Esophagus squamous epithelium (tissue), 5 donors: ENCODE data around the gene PTPRZ1. TPM values are rescaled to one million over a fixed set of nuclear protein-coding genes. Genes with fewer than 3 reads are reported as not detected.

Experiments used
- DNase-seq: peaks from one replicate; lab custom pipeline; 2025; lab: John Stamatoyannopoulos, UW
- H3K27ac ChIP-seq, 4 donors: fragments of 200-600 bp; sonication (generic); one replicate each; pipeline ENCODE4 v1.5.1; 2016 to 2019; ENCODE audit warnings: mild to moderate bottlenecking in 1 of 4
- H3K27me3 ChIP-seq, 4 donors: fragments of 200-600 bp; sonication (generic); 1 replicate in 3 of 4; 2 replicates in 1 of 4; pipeline versions ENCODE4 v1.5.1 to v1.6.0; 2017 to 2021; ENCODE audit warnings: antibody characterized with exemption in 1 of 4
- H3K36me3 ChIP-seq, 3 donors: fragments of 200-600 bp; sonication (generic); one replicate each; pipeline ENCODE4 v1.5.1; 2016 to 2019
- H3K4me1 ChIP-seq, 3 donors: fragments of 200-600 bp; sonication (generic); one replicate each; pipeline ENCODE4 v1.5.1; 2017 to 2019
- H3K4me3 ChIP-seq, 4 donors: fragments of 200-600 bp; sonication (generic); 1 replicate in 3 of 4; 2 replicates in 1 of 4; pipeline ENCODE4 v1.5.1; 2016 to 2019; ENCODE audit warnings: mild to moderate bottlenecking in 2 of 4, moderate library complexity in 1 of 4
- H3K9me3 ChIP-seq, 3 donors: fragments of 200-600 bp; sonication (generic); one replicate each; pipeline ENCODE4 v1.5.1; 2016 to 2019
- CTCF ChIP-seq, 6 experiments: fragments of 450-650 bp in 4 of 6; fragments of 200-600 bp in 2 of 6; sonication (generic) in 2 of 6; IDR thresholded peaks; one replicate each; pipeline ENCODE4 v1.5.1; 2016 to 2019; ENCODE audit warnings: antibody characterized with exemption in 6 of 6, mild to moderate bottlenecking in 4 of 6, moderate library complexity in 4 of 6
- POLR2A ChIP-seq, 4 donors: fragments of 450-650 bp; IDR thresholded peaks; one replicate each; pipeline ENCODE4 v1.6.1; 2017; ENCODE audit warnings: antibody characterized with exemption in 4 of 4, mild to moderate bottlenecking in 4 of 4, moderate library complexity in 3 of 4
- WGBS, 2 donors: methylation state at CpG; one replicate each; pipeline ENCODE4 v1.1.5; 2018; 5-methylcytosine and 5-hydroxymethylcytosine counted together
- intact Hi-C: fragments of 100-400 bp; cut with DNase I; formaldehyde crosslinking; loops from one replicate; pipeline ENCODE4 v1.15.0; 2022
- total RNA-seq, 4 donors: library from RNA; depleted of rRNA; stranded (reverse); fragments of >200 nt; gene quantifications; one replicate each; pipeline ENCODE4 v1.1.0, GENCODE V29; 2016
- donor health status: DM: yes; HTN: yes; CAD: no.

PTPRZ1 gene
- total RNA-seq, 4 donors from 2014 or later = 11.0 to 58.4 (median 44.9) TPM

DNA sequence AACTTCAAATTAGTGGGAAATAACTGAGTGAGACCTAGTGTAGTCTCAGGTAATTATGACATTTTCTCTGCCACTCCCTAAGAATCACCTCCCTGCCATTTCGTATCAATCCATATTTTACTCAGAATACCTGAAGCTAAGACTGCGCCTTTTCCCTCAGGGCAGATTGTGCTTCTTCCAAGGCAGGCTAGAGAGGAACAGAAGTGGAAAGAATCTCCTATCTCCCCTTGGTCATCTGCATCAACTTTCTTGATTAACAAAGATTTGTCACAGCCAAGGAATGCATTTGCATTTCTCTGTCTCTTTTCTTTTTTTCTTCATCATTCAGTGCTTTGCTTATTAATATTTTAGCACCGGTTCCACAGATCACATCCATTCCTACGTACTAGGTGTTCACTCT lies 119.1 kb downstream of the PTPRZ1 start:
- no peaks in the 10 kb centered on the region for H3K9me3 ChIP-seq
- no peak overlapping the region for H3K4me3 ChIP-seq
- no peaks in the 10 kb centered on the region for H3K27me3 ChIP-seq
- H3K27ac ChIP-seq = no peak overlapping the region
- H3K4me1 ChIP-seq = peaks cover 0 to 16% (median 0%) of the 10 kb centered on the region in 3 donors
- WGBS, 2 donors = 55 to 75% methylated on average over 4 of the region's 4 CpGs
- TF ChIP-seq CTCF (IDR thresholded peaks at IDR 0.05) = no peak
- TF ChIP-seq POLR2A (IDR thresholded peaks at IDR 0.05) = no peak
- H3K36me3 ChIP-seq = no peaks in the 10 kb centered on the region
- intact Hi-C loops = no loop called here
- no peak for DNase-seq

- Histone ChIP-seq H3K36me3 (no peaks in the 10 kb centered on the region), H3K9me3 (no peaks in the 10 kb centered on the region), H3K4me3 (no peak overlapping the region), H3K27me3 (no peaks in the 10 kb centered on the region), H3K4me1 (peaks cover 0 to 9% (median 0%) of the 10 kb centered on the region in 3 donors), H3K27ac (no peak overlapping the region)
- 2 to 9% methylated on average over 5 of the region's 5 CpGs for WGBS, 2 donors
- intact Hi-C loops = no loop called here
- TF ChIP-seq POLR2A (IDR thresholded peaks at IDR 0.05) (no peak), CTCF (IDR thresholded peaks at IDR 0.05) (peak in 5 of 6 experiments; percentile 44 to 72 (median 61))
- no peak for DNase-seq
Observed at GRCh38 chr7:121994625-121995410, 121.9 kb downstream of the PTPRZ1 start.

DNA sequence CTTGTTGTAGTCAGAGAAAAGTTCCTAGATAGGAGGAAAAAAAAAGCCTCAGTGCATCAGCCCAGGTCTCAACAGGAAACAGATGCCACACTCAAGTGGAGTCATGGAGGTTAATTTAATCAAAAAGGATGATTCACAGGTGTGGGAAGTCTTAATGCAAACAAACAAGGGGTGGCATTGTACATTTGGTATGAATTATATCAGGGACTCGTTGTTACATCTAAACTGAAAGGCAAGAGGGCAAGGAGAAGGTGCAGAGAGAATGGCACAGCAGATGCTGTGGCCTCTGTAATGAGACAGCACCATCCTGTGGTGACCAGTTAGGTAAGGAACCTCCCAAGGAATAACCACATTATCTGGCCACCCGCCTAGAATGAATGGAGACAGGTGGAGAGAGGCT lies 133.7 kb downstream of the PTPRZ1 start:
- intact Hi-C loops = no loop called here
- no peak for TF ChIP-seq POLR2A (IDR thresholded peaks at IDR 0.05)
- TF ChIP-seq CTCF (IDR thresholded peaks at IDR 0.05) = peak in 1 of 6 experiments; percentile 6
- DNase-seq = no peak
- Histone ChIP-seq H3K27me3 (no peaks in the 10 kb centered on the region), H3K4me3 (no peak overlapping the region), H3K27ac (no peak overlapping the region), H3K36me3 (peaks cover 0 to 15% (median 0%) of the 10 kb centered on the region in 3 donors), H3K9me3 (no peaks in the 10 kb centered on the region), H3K4me1 (no peaks in the 10 kb centered on the region)
- 2 to 3% methylated on average over 2 of the region's 2 CpGs for WGBS, 2 donors

GRCh38 chr7:122010116-122010515 lies 137.2 kb downstream of the PTPRZ1 start:
- intact Hi-C loops = no loop called here
- Histone ChIP-seq H3K27ac (no peak overlapping the region), H3K27me3 (no peaks in the 10 kb centered on the region), H3K36me3 (peaks cover 0 to 18% (median 0%) of the 10 kb centered on the region in 3 donors), H3K4me1 (no peaks in the 10 kb centered on the region), H3K4me3 (no peak overlapping the region), H3K9me3 (no peaks in the 10 kb centered on the region)
- TF ChIP-seq POLR2A (IDR thresholded peaks at IDR 0.05) (no peak), CTCF (IDR thresholded peaks at IDR 0.05) (no peak)
- WGBS, 2 donors = 87 to 95% methylated on average over 7 of the region's 7 CpGs
- DNase-seq = no peak

GRCh38 chr7:122013065-122013464 lies 140.1 kb downstream of the PTPRZ1 start:
- 57% methylated on average over 2 of the region's 2 CpGs for WGBS, 2 donors
- H3K27me3 ChIP-seq = no peaks in the 10 kb centered on the region
- no peak overlapping the region for H3K27ac ChIP-seq
- TF ChIP-seq POLR2A (IDR thresholded peaks at IDR 0.05) (no peak), CTCF (IDR thresholded peaks at IDR 0.05) (no peak)
- DNase-seq = no peak
- H3K36me3 ChIP-seq = peaks cover 0 to 18% (median 0%) of the 10 kb centered on the region in 3 donors
- intact Hi-C loops = no loop called here
- H3K4me1 ChIP-seq = no peaks in the 10 kb centered on the region
- H3K4me3 ChIP-seq = no peak overlapping the region
- no peaks in the 10 kb centered on the region for H3K9me3 ChIP-seq
